Stimulated activated CD4-positive, alpha-beta T cell treated with anti-CD3 and anti-CD28 coated beads, Interleukin-12 subunit alpha, Interleukin-12 subunit beta, amount 100 ng/mL, for 48 hours (primary cell): Measurements from ENCODE around the gene FAM131A.

Experiments used
- DNase-seq, 3 donors: peaks; one replicate each; pipeline ENCODE4 v3.0.0-alpha.2; 2020; ENCODE audit warnings: low read depth in 2 of 3, low spot score in 1 of 3

FAM131A gene

DNA sequence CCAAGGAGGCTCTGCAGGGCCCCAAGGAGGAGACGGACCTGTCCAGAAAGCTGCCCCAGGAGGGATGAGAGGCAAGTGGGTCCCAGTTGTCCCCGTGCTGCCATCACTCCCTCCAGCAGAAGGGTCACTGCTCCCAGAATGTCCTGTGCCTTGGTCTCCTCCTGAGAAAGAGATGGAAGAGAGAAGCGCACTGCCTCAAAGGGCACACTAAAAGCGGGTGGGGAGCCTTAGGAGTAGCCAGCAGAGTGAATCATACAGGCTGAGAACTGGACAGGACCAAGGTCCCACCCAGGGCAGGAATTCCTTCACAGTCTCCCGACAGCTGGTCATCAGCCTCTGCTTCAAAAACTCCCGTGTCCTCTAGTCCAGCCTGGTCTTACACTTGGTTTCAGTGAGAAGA lies 36.0 kb downstream of the FAM131A start:
- DNase-seq = no peak

DNA sequence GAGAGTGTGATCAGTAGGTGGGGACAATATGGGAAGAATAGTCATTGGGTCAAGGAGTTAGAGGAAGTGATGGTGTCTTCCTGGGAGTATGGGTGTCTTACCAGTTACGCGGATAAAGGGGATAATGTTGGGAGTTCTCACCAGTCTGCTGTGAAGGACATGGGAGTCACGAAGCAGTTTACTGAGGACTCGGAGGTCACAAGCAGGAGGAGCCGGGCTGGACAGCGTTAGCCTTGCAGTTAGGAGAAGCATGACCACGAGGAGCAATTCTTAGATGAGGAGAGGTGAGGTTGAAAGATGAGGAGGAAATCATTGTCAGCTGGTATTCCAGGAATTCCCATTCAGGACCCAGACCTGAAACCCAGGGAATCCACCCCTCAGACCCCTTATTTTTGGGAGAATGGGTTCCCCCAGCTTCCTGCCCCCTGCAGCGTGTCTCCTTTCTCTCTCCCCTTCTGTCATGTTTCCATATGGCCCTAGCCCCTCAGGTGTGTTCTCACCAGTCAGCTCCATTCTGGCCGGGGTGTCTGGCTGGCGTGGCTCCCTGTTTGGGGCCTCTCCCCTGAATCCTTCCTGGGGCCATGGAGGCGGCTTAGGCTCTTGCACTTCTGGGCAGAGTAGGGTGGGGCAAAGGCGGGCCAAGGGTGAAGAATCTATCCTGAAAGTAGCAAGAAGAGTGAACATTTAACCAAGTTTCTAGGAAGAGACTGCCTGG lies 38.5 kb downstream of the FAM131A start:
- no peak for DNase-seq

DNA sequence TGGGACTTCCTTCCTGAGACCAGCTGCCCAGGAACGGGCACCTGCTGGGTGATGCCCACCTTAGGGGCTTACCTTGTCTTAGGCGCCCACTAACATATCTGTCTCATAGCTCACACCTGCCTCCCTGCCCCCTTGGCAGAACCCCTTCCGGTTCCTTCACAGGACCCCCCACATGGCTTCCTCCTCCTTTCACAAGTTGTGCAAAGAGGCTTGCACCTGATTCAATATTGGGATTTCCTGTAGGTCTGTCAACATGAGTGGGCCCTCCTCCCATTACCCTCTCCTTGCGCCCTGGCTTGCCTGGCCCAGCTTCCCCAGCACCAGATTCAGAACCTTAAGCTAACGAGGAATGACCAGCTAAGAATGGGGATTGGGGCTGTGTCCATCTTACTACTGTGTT lies 40.0 kb downstream of the FAM131A start:
- no peak for DNase-seq

DNA sequence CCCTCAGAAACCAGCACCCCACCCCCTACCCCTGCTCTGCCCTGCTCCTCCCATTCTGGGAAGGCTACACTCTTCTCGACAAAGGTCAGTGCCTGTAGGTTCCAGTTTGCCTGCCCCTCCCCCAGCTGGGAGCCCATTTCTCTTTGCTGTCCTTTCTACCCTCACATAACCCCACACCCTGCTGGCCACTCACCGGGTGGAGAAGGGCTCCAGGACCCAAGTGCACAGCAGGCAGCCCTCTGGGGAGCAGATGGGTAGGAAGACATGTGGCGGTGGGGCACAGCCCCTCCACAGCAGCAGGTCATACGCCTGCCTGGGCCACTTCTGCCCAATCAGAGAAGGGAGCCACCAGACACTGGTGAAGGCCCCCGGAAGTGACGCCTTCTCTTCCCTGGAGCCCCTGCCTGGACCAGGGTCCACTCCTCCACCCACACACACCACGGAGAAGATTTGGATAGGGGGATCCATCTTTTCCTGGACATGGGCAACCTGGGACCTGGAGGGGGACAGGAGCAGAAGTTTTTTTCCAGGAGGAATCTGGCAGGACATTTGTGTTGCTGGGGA lies 40.6 kb downstream of the FAM131A start, which contains the start of gene THPO:
TSS of gene THPO (minus strand) at position 326 of the 564 bp plus-strand sequence. CDS start 1,948 bp downstream, outside the sequence.
- no peak for DNase-seq

DNA sequence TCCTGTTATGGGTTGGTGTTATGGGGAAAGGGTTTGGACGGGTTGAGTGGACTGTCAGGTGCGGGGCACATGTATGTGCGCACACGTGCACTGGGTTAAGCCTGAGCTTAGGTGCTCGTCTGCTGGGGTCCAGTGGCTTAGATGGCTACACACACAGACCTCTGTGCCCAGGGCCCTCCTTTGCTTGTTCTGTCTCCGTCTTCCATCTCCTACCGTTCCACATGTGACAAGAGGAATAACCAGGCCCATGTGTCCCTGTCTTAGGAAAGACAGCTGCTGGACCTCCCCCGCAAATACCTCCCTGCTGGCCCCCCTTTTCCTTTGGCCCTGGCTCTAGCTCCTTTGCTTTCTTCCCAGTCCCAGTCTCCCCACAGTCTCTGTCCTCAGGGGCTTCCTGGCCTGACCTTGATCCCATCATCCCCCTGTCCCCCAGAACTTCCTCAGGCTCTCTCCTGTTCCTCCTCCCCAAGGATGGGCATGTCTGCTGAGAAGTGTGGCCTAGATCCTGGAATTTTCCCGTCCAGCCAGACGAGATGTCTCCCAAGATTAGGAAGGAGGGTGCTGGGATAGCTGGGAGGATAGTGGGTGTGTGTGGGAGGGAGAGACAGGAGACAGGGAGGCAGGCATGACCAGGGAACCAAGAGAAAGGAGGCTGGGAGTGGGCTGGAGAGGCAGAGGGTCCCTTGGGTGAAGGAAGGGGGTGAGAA lies 41.4 kb downstream of the FAM131A start:
- no peak for DNase-seq

DNA sequence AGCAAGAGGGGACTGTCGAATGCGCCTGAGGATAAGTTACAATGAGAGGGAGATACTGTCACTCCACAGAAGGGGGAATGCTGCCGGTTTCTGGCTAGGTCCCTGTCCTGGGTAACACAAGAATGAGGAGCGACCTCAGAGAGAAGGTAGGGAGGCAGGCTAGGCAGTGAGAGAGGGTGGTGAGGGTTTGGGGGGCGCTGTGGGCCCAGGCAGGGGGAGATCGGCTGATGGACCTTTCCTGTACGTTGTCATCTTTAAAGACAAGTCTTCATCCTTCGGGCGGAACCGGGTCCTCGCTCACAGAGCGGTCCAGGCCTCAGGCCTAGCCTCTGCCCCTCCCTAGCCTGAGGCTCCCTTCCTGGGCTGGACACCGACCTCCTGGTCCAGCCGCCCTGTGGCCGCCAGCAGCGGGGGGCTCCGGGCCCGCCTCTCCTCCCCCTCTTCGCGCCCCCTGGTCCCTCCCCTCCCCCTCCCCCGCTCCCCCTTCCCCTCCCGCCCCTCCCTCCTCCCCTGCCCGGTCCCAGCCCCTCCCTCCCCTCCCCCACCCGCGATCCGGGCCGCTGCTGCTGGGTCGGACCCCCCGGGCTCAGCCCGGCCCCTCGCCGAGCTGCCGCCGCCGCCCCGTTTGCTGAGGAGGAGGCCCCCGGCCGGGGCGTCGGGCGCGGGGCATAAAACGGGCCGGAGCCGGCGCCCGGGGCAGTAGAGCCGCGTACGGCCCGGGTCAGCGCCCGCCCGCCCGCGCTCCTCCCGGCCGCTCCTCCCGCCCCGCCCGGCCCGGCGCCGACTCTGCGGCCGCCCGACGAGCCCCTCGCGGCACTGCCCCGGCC lies 42.2 kb downstream of the FAM131A start, which contains the start of gene CHRD:
TSS of gene CHRD (plus strand) at position 697 of the 827 bp plus-strand sequence. CDS start 265 bp downstream, outside the sequence.
- DNase-seq = no peak

DNA sequence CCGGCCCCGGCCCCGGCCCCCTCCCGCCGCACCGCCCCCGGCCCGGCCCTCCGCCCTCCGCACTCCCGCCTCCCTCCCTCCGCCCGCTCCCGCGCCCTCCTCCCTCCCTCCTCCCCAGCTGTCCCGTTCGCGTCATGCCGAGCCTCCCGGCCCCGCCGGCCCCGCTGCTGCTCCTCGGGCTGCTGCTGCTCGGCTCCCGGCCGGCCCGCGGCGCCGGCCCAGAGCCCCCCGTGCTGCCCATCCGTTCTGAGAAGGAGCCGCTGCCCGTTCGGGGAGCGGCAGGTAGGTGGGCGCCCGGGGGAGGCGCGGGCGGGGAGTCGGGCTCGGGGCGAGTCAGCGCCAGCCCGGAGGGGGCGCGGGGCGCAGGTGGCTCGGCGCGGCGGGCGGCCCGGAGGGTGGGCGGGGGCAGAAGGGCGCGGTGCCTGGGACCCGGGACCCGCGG lies 42.8 kb downstream of the FAM131A start:
- no peak for DNase-seq

DNA sequence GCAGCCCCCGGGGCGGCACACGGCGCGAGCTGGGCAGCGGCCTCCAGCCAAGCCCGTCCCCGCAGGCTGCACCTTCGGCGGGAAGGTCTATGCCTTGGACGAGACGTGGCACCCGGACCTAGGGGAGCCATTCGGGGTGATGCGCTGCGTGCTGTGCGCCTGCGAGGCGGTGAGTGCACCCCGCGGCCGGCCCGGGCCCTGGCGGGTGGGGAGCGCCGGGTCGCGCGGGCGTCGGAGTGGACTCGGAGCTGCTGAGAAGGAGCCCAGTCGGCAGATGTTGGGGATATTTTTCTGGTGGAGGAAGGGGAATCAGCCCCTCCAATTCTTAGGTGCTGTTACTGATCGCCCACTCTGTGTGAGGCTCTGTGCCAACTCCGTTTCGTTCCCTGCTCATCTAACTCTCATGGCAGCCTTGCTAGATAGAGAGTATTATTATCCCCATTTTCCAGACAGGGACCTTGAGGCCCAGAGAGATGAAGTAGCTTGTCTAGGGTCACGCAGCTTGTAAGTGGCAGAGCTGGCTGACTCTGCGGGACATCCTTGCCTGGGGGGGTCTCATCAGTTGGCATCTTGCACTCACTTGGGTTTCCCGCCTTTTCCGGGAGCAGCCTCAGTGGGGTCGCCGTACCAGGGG lies 43.3 kb downstream of the FAM131A start:
- no peak for DNase-seq

DNA sequence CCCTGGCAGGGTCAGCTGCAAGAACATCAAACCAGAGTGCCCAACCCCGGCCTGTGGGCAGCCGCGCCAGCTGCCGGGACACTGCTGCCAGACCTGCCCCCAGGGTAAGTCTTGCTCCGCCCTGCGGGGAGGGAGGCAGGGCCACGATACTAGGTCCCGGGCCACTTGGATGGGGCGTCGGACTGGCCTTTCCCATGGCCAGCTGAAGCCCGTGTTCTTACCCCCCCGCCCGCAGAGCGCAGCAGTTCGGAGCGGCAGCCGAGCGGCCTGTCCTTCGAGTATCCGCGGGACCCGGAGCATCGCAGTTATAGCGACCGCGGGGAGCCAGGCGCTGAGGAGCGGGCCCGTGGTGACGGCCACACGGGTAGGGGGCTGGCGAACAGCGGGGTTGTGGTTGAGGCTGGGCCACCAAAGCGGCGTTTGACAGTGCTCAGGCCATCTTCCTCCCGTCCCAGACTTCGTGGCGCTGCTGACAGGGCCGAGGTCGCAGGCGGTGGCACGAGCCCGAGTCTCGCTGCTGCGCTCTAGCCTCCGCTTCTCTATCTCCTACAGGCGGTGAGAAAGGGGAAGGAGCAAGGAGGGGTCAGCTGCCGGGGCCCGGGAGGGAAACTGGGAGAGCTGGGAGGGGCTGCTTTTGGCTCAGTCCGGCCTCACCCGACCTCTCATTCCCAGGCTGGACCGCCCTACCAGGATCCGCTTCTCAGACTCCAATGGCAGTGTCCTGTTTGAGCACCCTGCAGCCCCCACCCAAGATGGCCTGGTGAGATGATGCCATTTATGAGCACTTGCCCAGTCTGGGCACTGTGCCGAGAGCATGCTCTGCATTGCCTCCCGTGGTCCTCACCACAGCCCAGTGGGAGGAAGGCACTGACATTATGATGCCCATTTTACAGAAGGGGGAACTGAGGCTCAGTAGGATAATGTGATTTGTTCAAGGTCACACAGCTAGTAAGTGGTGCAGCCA lies 44.1 kb downstream of the FAM131A start:
- no peak for DNase-seq

DNA sequence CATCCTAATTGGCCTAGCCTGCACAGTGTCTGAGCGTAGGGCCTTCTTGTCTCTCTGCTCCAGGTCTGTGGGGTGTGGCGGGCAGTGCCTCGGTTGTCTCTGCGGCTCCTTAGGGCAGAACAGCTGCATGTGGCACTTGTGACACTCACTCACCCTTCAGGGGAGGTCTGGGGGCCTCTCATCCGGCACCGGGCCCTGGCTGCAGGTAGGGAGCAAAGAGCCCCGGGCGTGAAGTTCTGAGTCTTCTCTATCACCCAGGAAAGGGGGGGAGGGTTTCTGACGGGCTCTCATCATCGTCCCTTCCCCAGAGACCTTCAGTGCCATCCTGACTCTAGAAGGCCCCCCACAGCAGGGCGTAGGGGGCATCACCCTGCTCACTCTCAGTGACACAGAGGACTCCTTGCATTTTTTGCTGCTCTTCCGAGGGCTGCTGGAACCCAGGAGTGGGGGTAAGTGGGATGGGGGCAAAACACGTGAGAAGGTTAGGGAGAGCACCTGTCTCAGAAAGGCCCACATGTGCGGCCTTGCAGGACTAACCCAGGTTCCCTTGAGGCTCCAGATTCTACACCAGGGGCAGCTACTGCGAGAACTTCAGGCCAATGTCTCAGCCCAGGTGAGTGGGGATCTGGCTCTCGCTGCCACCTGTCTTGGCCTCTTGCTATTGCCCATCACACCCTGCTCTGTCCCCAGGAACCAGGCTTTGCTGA lies 45.1 kb downstream of the FAM131A start:
- DNase-seq = no peak

DNA sequence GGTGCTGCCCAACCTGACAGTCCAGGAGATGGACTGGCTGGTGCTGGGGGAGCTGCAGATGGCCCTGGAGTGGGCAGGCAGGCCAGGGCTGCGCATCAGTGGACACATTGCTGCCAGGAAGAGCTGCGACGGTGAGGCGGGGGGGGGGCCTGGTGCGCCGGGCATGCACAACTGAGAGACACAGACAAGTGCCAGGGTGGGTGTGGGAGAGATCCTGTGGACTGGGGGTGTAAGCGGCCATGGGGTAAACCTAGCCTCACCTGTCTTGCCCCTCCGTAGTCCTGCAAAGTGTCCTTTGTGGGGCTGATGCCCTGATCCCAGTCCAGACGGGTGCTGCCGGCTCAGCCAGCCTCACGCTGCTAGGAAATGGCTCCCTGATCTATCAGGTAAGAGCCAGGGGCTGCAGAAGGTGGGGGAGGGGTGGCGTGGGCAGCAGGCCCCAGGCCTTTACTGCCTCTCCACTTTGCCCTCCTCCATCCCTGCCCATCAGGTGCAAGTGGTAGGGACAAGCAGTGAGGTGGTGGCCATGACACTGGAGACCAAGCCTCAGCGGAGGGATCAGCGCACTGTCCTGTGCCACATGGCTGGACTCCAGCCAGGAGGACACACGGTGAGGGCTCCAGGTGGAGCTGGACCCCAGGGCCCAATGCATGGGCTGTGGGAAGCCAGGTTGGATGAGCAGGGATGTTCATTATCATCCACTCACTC lies 45.8 kb downstream of the FAM131A start:
- no peak for DNase-seq

DNA sequence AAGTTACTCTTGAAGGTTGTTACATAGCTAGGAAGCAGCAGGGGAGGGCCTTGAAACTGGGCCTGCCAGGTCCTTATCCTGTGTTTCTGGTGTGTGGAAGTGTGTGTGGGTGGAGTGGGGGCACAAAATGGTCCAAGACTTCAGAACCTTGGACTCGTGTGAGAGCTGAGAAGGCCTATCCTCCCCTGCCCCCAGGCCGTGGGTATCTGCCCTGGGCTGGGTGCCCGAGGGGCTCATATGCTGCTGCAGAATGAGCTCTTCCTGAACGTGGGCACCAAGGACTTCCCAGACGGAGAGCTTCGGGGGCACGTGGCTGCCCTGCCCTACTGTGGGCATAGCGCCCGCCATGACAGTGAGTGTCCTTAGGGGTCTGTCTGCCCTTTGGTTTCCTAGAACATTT lies 46.9 kb downstream of the FAM131A start:
- no peak for DNase-seq

DNA sequence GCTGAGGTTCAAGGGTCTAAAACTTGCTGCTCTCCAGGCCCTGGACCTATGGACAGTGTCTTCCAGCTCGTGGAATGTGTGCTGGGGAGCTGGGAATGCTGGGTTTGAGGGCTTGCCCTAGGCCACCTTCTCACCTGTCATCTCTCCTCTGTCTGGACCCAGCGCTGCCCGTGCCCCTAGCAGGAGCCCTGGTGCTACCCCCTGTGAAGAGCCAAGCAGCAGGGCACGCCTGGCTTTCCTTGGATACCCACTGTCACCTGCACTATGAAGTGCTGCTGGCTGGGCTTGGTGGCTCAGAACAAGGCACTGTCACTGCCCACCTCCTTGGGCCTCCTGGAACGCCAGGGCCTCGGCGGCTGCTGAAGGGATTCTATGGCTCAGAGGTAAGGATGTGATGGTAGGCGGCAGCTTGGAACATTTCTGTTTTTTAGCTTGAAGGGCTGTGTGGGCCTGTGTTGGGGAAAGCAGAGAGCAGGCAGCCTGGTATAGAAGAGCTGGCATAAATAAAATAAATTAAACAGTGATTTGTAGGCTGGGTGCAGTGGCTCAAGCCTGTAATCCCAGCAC lies 47.5 kb downstream of the FAM131A start:
- DNase-seq = no peak

DNA sequence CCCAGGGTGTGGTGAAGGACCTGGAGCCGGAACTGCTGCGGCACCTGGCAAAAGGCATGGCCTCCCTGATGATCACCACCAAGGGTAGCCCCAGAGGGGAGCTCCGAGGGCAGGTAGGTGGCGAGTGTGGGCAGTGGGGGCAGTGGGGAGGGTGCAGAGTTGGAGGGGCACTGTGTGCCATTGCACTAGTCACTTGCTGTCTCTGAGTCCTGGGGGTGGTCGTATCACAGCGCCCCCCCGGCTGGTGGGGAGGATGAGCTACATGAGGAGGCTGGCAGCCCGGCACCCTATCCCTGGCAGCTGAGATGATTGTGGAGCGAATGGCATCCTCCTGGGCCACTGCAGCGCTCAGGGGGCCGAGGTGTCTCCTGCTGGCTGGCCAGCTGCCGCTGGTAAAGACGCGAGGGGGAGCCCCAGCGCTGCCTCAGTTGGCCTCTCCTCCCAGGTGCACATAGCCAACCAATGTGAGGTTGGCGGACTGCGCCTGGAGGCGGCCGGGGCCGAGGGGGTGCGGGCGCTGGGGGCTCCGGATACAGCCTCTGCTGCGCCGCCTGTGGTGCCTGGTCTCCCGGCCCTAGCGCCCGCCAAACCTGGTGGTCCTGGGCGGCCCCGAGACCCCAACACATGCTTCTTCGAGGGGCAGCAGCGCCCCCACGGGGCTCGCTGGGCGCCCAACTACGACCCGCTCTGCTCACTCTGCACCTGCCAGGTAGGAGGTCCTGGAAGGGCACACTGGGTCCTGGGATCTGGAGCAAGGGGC lies 48.8 kb downstream of the FAM131A start:
- no peak for DNase-seq

DNA sequence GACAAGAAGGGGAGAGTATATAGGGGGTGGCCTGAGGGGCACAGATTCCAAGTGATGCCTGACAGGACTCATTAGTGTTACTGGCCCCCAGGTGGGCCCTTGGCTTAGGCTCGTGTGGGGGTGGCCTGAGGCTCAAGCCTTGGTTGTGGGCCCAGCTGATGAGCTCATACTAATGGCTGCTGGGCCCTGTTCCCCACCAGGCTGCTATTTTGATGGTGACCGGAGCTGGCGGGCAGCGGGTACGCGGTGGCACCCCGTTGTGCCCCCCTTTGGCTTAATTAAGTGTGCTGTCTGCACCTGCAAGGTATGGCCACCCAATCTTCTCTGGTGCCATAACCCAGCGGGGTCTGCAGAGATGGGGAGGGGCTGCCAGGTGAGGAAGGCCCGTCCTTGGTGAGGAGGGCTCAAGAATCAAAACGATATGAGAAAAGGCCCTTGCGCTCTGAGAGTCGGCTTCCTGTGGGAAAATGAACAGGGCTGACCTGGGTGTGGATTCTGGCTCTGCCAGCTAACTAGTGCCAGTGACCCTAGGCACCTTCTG lies 49.8 kb downstream of the FAM131A start:
- no peak for DNase-seq

DNA sequence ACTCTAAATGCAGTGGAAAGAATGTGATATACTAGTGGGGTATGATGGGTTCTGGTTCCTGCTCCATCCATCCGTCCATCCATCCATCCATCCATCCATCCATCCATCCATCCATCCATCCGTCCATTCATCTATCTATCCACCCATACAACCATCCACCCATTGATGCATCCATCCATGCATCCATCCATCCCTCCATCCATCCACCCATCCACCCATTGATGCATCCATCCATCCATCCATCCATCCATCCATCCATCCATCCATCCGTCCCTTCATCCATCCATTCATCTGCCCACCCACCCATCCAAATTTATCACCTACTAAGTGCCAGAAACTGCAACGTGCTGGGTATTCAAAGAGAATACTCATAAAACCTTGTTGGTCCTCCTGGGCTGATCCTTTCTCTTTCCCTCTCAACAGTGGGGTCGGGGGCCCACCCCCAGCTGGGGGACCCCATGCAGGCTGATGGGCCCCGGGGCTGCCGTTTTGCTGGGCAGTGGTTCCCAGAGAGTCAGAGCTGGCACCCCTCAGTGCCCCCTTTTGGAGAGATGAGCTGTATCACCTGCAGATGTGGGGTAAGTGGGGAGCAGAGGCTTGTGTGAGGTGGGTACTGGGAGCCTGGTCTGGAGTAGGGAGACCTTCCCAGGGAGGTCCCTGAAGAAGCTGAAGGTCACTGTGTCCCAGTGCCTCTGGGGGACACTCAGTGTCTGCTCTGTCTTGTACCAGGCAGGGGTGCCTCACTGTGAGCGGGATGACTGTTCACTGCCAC lies 51.0 kb downstream of the FAM131A start:
- DNase-seq = no peak

DNA sequence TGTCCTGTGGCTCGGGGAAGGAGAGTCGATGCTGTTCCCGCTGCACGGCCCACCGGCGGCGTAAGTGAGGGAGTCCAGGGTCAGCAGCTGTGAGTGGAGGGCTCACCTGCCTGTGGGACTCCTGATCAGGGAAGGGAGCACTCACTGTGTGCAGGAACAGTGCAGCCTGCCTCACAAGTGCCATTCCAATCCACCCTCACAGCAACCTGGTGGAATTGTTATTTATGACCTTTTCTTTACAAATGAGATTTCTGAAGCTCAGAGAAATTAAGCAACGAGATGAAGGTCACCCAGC lies 51.5 kb downstream of the FAM131A start:
- DNase-seq = no peak
